IMR-90 (cell line): Measurements from ENCODE around the gene ACP1. TPM values are rescaled to one million over a fixed set of nuclear protein-coding genes. Genes with fewer than 3 reads are reported as not detected.

Experiments used
- ATAC-seq: fragments of 200-7000 bp; cut with Tn5 transposase; 2 replicates; pipeline ENCODE4 v1.9.1; 2020; ENCODE audit warnings: low read depth, mild to moderate bottlenecking, moderate library complexity
- BruUV-seq: library from RNA; stranded (reverse); fragments of 400-500 nt; replicated peaks from 2 replicates; lab custom pipeline; 2021; lab: Mats Ljungman, UMichigan
- CTCF ChIA-PET: fragments of 300-600 bp; formaldehyde crosslinking; extraction: SDS; loops from one replicate; lab custom pipeline; 2021; ENCODE audit warnings: antibody characterized with exemption; lab: Yijun Ruan, JAX
- POLR2A ChIA-PET: fragments of 300-600 bp; sonication (Branson Sonifier 250); formaldehyde crosslinking; loops from one replicate; lab custom pipeline; 2022; ENCODE audit warnings: antibody characterized with exemption; ENCODE audit not compliant: unreplicated experiment; lab: Charles Lee
- DNase-seq: peaks from one replicate; pipeline ENCODE4 v3.0.0; 2013
- H2AFZ ChIP-seq: replicated peaks from 2 replicates; pipeline ENCODE3; 2013; ENCODE audit warnings: low read length, mild to moderate bottlenecking; ENCODE audit not compliant: poor library complexity
- H2AK5ac ChIP-seq: 2 replicates; pipeline ENCODE4 v1.6.1; 2013; ENCODE audit warnings: low read depth, low read length, inconsistent platforms
- H2AK9ac ChIP-seq: replicated peaks from 2 replicates; pipeline ENCODE3; 2013; ENCODE audit warnings: mild to moderate bottlenecking, low read depth, low read length, moderate library complexity; ENCODE audit not compliant: poor library complexity
- H2BK120ac ChIP-seq: 2 replicates; pipeline ENCODE4 v1.6.1; 2013; ENCODE audit warnings: low read depth, low read length, inconsistent platforms
- H2BK15ac ChIP-seq: 3 replicates; pipeline ENCODE4 v1.6.1; 2013; ENCODE audit warnings: low read depth, low read length, inconsistent platforms
- H2BK20ac ChIP-seq: 2 replicates; pipeline ENCODE4 v1.6.1; 2013; ENCODE audit warnings: low read depth, mild to moderate bottlenecking, inconsistent platforms, low read length, moderate library complexity
- H2BK5ac ChIP-seq: 2 replicates; pipeline ENCODE4 v1.6.1; 2013; ENCODE audit warnings: mild to moderate bottlenecking, low read depth, low read length, inconsistent platforms; ENCODE audit not compliant: poor library complexity, severe bottlenecking
- H3K14ac ChIP-seq: replicated peaks from 2 replicates; pipeline ENCODE4 v1.6.1; 2013; ENCODE audit warnings: low read depth, low read length, inconsistent platforms
- H3K18ac ChIP-seq: 2 replicates; pipeline ENCODE4 v1.6.1; 2013; ENCODE audit warnings: low read depth, low read length, control low read depth
- H3K23ac ChIP-seq: 2 replicates; pipeline ENCODE4 v1.6.1; 2013; ENCODE audit warnings: low read depth, low read length, inconsistent platforms
- H3K27ac ChIP-seq: 2 replicates; pipeline ENCODE4 v1.5.1; 2013; ENCODE audit warnings: mild to moderate bottlenecking, control low read depth, low read length; ENCODE audit not compliant: insufficient read depth
- H3K27me3 ChIP-seq: 2 replicates; pipeline ENCODE4 v1.6.1; 2013; ENCODE audit warnings: low read length; ENCODE audit not compliant: control insufficient read depth, insufficient read depth
- H3K36me3 ChIP-seq: 2 replicates; pipeline ENCODE4 v1.6.1; 2013; ENCODE audit warnings: low read length, mixed read lengths; ENCODE audit not compliant: control insufficient read depth, insufficient read depth
- H3K4ac ChIP-seq: 2 replicates; pipeline ENCODE4 v1.6.1; 2013; ENCODE audit warnings: low read depth, low read length, inconsistent platforms
- H3K4me1 ChIP-seq: 2 replicates; pipeline ENCODE4 v1.6.1; 2013; ENCODE audit warnings: low read length, mixed read lengths; ENCODE audit not compliant: control insufficient read depth, insufficient read depth
- H3K4me2 ChIP-seq: 2 replicates; pipeline ENCODE4 v1.6.1; 2013; ENCODE audit warnings: low read depth, mild to moderate bottlenecking, control low read depth, low read length, moderate library complexity
- H3K4me3 ChIP-seq: 2 replicates; pipeline ENCODE4 v1.5.1; 2013; ENCODE audit warnings: low read depth, mild to moderate bottlenecking, control low read depth, low read length, moderate library complexity; ENCODE audit not compliant: insufficient read depth
- H3K56ac ChIP-seq: 2 replicates; pipeline ENCODE4 v1.6.1; 2013; ENCODE audit warnings: low read length, inconsistent platforms; ENCODE audit not compliant: insufficient read depth; ENCODE audit errors: extremely low read depth
- H3K79me1 ChIP-seq, 2 experiments: 2 replicates each; pipeline ENCODE4 v1.6.1; 2013; ENCODE audit warnings: low read length in 2 of 2, inconsistent platforms in 1 of 2, low read depth in 1 of 2
- H3K9ac ChIP-seq: 2 replicates; pipeline ENCODE4 v1.6.1; 2013; ENCODE audit warnings: low read depth, low read length, control low read depth
- H3K9me1 ChIP-seq: 2 replicates; pipeline ENCODE4 v1.6.1; 2013; ENCODE audit warnings: low read length, inconsistent platforms; ENCODE audit not compliant: insufficient read depth
- H3K9me3 ChIP-seq: 2 replicates; pipeline ENCODE4 v1.6.1; 2013; ENCODE audit warnings: low read length; ENCODE audit not compliant: control insufficient read depth, insufficient read depth
- H4K20me1 ChIP-seq: 2 replicates; pipeline ENCODE4 v1.6.1; 2013; ENCODE audit warnings: low read length, inconsistent platforms; ENCODE audit not compliant: insufficient read depth
- H4K5ac ChIP-seq: 2 replicates; pipeline ENCODE4 v1.6.1; 2013; ENCODE audit warnings: mild to moderate bottlenecking, low read depth, low read length, control low read depth
- H4K8ac ChIP-seq, 2 experiments: 2 replicates each; pipeline ENCODE4 v1.6.1; 2013; ENCODE audit warnings: low read depth in 2 of 2, low read length in 2 of 2, control low read depth in 1 of 2, inconsistent platforms in 1 of 2
- H4K91ac ChIP-seq: 2 replicates; pipeline ENCODE4 v1.6.1; 2013; ENCODE audit warnings: low read depth, low read length, inconsistent platforms; ENCODE audit not compliant: insufficient read depth
- CEBPB ChIP-seq: IDR thresholded peaks from 2 replicates; pipeline ENCODE4 v1.6.1; 2012; ENCODE audit warnings: low read depth, low read length, improper control_type of control experiment
- CHD1 ChIP-seq: IDR thresholded peaks from 2 replicates; pipeline ENCODE4 v1.6.1; 2012; ENCODE audit warnings: low read depth, low read length, improper control_type of control experiment
- FOS ChIP-seq: fragments of 150-350 bp; IDR thresholded peaks from 2 replicates; pipeline ENCODE4 v1.6.1; 2016; ENCODE audit warnings: low read depth, low read length
- MAFK ChIP-seq: IDR thresholded peaks from 2 replicates; pipeline ENCODE4 v1.6.1; 2012; ENCODE audit warnings: low read depth, low read length, improper control_type of control experiment
- NFE2L2 ChIP-seq: fragments of 150-350 bp; IDR thresholded peaks from 2 replicates; pipeline ENCODE4 v1.6.1; 2016; ENCODE audit warnings: low read depth, mild to moderate bottlenecking, low read length
- POLR2A ChIP-seq: IDR thresholded peaks from 2 replicates; pipeline ENCODE4 v1.6.1; 2012; ENCODE audit warnings: mild to moderate bottlenecking, low read depth, low read length
- RAD21 ChIP-seq: IDR thresholded peaks from 2 replicates; pipeline ENCODE4 v1.6.1; 2012; ENCODE audit warnings: low read length, improper control_type of control experiment
- SMC3 ChIP-seq: fragments of 150-350 bp; IDR thresholded peaks from 2 replicates; pipeline ENCODE4 v1.6.1; 2016; ENCODE audit warnings: low read depth, mild to moderate bottlenecking, antibody characterized with exemption, low read length, moderate library complexity
- WGBS, 2 experiments: methylation state at CpG; one replicate each; pipeline versions ENCODE4 v1.1.5 to v1.1.7; 2013; ENCODE audit warnings: missing lambda C conversion rate in 2 of 2; ENCODE audit not compliant: insufficient read length in 1 of 2; ENCODE audit errors: extremely low coverage in 2 of 2; 5-methylcytosine and 5-hydroxymethylcytosine counted together
- dilution Hi-C: fragments of 300-500 bp; cut with HindIII; formaldehyde crosslinking; loops from one replicate; pipeline ENCODE4 v1.14.3; 2018; ENCODE audit warnings: low sequenced_read_pairs; ENCODE audit not compliant: unreplicated experiment
- in situ Hi-C: fragments of 300-500 bp; cut with MboI; formaldehyde crosslinking; loops from 3 replicates; pipeline ENCODE4 v1.14.3; 2019; ENCODE audit warnings: low sequenced_read_pairs, inconsistent platforms, mixed read lengths
- intact Hi-C: fragments of 100-400 bp; cut with micrococcal nuclease; formaldehyde crosslinking; loops from 2 replicates; pipeline ENCODE4 v1.10.0; 2022
- polyA plus RNA-seq, 3 experiments: library from polyadenylated mRNA; depleted of rRNA; stranded (reverse); fragments of >200 nt; gene quantifications; 2 replicates each; pipeline ENCODE4 v1.2.3, GENCODE V29; 2012; ENCODE audit warnings: low replicate concordance in 1 of 3
- total RNA-seq: library from RNA; depleted of rRNA; stranded (reverse); fragments of >200 nt; gene quantifications from 2 replicates; pipeline ENCODE4 v1.2.3, GENCODE V29; 2012

Gene ACP1
- total and polyA plus RNA-seq, 2 of the 4 experiments (the other 2 are of a cell fraction), result 85.7 to 104 TPM

- Histone ChIP-seq H3K79me1 (peaks cover 10 to 16% of the 10 kb centered on the region in 2 experiments), H2AK9ac (no peak overlapping the region), H4K91ac (no peak overlapping the region), H3K18ac (no peak overlapping the region), H2BK5ac (no peak overlapping the region), H3K23ac (no peak overlapping the region), H3K4me2 (no peak overlapping the region), H3K27ac (no peak overlapping the region), H4K20me1 (peaks cover 7% of the 10 kb centered on the region; the same call in 1 of the 2 replicates), H3K9ac (no peak overlapping the region), H3K56ac (no peak overlapping the region), H3K36me3 (peaks cover 31% of the 10 kb centered on the region), H3K9me3 (no peaks in the 10 kb centered on the region), H2BK15ac (no peak overlapping the region), H2AFZ (no peak overlapping the region), H4K5ac (no peak overlapping the region), H3K9me1 (peaks cover 13% of the 10 kb centered on the region; the same call in 1 of the 2 replicates), H3K4me3 (no peak overlapping the region), H3K27me3 (no peaks in the 10 kb centered on the region), H3K4ac (no peak overlapping the region), H4K8ac (no peak overlapping the region), H2AK5ac (no peak overlapping the region), H3K4me1 (peaks cover 4% of the 10 kb centered on the region), H2BK20ac (no peak overlapping the region), H2BK120ac (no peak overlapping the region), H3K14ac (no peak overlapping the region)
- no TSS peak for BruUV-seq
- intact Hi-C loops (no loop called here), in situ Hi-C loops (no loop called here), dilution Hi-C loops (no loop called here)
- CTCF ChIA-PET, result interaction anchor here (0.6 to 1.2 kb wide), 2 partner anchors 19 to 34 kb away, joined by 3 to 6 read pairs; no protein-coding TSS in a partner anchor
- POLR2A ChIA-PET, result no interaction called here
- no peak for DNase-seq
- no peak for ATAC-seq
- WGBS, 2 experiments, result 83% methylated on average over 3 of the region's 7 CpGs; no CpG with 5 or more reads in 1 of the 2 experiments
- TF ChIP-seq POLR2A (no peak), RAD21 (no peak), NFE2L2 (no peak), FOS (no peak), MAFK (no peak), CEBPB (no peak), SMC3 (no peak), CHD1 (no peak)
Measured at GRCh38 chr2:280650-281110, 15.9 kb downstream of the ACP1 start.
